ENCODE results near the gene DNPH1. TPM values are rescaled to one million over a fixed set of nuclear protein-coding genes. Genes with fewer than 3 reads are reported as not detected.

DNPH1 gene
- total and polyA plus RNA-seq, 2 of the 8 experiments (the other 6 are each of a cell fraction or from before 2014, with no cell fraction given): 33.9 to 134 TPM

DNA sequence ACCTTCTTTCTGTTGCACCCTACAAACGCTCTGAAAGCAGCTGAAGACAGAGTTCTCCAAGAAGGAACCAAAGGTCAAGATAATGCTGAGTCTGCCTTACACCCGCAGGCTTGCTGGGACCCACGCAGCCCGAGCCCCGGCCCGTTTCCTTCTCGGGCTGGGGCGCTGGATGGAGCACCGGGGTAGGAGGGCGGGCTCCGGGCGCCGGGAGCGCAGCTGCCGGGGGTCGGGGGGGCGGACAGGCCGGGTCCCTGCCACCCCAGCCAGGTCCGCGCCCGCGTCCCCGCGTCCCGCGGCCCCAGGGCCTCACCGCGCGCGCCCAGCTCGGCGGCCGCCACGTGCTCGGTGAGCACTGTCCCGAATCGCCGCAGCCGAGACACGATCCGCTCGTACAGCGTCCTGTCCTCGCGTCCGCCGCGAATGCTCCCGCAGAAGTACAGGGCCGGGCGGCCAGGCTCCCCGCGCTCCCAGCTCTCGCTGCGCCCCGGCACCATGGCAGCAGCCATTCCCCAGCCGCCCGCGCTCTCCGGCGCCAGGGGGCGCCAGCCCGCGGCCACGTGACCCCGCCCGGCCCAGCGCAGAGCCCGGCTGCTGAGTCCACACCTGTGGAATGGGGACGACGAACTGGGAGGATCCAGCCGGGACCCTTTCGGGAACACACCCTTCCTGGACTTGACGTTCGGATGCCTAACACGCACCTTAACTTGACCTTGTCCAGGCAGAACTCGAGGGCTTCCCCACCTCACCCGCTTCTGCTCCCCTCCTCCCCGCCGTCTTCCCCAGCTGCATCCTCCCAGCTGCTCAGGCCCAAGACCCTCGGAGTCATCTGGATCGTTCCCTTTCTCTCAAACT, at the start of gene DNPH1 (continued):
- TF ChIP-seq POLR2AphosphoS5 (IDR thresholded peaks at IDR 0.05; ENCODE audit: low read depth, low read length) (0 out of 2 replicates have a peak, but pooled peaks have one; percentile 56), SP4 (IDR thresholded peaks at IDR 0.05; ENCODE audit: low read length) (no peak), RNF2 (IDR thresholded peaks at IDR 0.05; ENCODE audit: borderline replicate concordance, low read depth, low read length, missing control alignments, poor library complexity, severe bottlenecking) (peak; percentile 44)
